22Rv1 (cell line): ENCODE results near the gene LHX3.

Source experiments
- H3K27ac ChIP-seq: fragments of 450-650 bp; 2 replicates; pipeline ENCODE4 v1.5.1; 2017
- ZFX ChIP-seq: fragments of 450-650 bp; IDR thresholded peaks from 2 replicates; pipeline ENCODE4 v1.6.1; 2017; ENCODE audit warnings: antibody characterized with exemption, borderline replicate concordance
- TF ChIP-seq, protein P1 (sequence below): fragments of 450-650 bp; IDR thresholded peaks from 2 replicates; pipeline ENCODE4 v1.5.1; 2017; ENCODE audit warnings: mild to moderate bottlenecking

Gene LHX3

DNA sequence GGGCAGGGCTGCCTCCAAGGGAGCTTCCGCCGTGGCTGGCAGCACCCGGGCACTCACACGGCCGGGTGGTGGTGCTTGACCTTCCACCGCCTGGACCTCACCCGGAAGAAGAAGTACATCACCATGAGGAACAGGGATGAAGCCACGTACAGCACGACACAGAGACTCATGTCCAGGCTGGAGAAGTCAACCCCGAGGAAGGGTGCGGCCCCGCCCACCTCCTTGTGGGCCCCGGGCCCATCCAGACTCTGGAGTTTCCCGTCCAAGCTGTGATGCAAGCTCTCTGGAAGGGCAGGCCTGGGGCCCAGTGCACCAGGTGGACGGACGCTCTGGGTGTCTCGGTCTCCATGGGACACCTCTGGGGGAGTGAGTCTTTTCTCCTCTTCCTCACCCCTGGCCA, 3.7 kb upstream of the LHX3 start:
- no peak for TF ChIP-seq ZFX
- TF ChIP-seq, protein P1, sequence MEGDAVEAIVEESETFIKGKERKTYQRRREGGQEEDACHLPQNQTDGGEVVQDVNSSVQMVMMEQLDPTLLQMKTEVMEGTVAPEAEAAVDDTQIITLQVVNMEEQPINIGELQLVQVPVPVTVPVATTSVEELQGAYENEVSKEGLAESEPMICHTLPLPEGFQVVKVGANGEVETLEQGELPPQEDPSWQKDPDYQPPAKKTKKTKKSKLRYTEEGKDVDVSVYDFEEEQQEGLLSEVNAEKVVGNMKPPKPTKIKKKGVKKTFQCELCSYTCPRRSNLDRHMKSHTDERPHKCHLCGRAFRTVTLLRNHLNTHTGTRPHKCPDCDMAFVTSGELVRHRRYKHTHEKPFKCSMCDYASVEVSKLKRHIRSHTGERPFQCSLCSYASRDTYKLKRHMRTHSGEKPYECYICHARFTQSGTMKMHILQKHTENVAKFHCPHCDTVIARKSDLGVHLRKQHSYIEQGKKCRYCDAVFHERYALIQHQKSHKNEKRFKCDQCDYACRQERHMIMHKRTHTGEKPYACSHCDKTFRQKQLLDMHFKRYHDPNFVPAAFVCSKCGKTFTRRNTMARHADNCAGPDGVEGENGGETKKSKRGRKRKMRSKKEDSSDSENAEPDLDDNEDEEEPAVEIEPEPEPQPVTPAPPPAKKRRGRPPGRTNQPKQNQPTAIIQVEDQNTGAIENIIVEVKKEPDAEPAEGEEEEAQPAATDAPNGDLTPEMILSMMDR, result no peak
- H3K27ac ChIP-seq, result no peak overlapping the region

GRCh38 chr9:136207616-136208015, 2.7 kb upstream of the LHX3 start:
- TF ChIP-seq, protein P1, result no peak
- no peak for TF ChIP-seq ZFX
- H3K27ac ChIP-seq, result no peak overlapping the region

- TF ChIP-seq, protein P1, result no peak
- TF ChIP-seq ZFX, result no peak
- no peak overlapping the region for H3K27ac ChIP-seq
Observed at GRCh38 chr9:136206602-136207275, 1.8 kb upstream of the LHX3 start.

DNA sequence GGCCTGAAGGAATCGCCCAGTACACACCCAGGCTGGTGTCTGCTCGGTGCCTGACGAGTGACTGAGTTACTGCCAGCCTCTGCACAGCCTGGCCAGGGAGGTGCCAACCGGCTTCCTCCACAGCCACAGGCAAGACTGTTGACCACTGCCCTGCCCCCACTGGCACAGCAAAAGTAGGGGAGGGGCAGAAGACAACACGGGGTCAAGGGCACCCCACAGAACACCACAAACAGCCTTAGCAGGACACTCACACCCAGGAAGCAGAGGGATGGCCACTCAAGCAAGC, 722 bp upstream of the LHX3 start:
- TF ChIP-seq, protein P1, result no peak
- TF ChIP-seq ZFX, result no peak
- no peak overlapping the region for H3K27ac ChIP-seq

GRCh38 chr9:136204145-136204805, 653 bp downstream of the LHX3 start:
- TF ChIP-seq, protein P1, result no peak
- no peak for TF ChIP-seq ZFX
- no peak overlapping the region for H3K27ac ChIP-seq

DNA sequence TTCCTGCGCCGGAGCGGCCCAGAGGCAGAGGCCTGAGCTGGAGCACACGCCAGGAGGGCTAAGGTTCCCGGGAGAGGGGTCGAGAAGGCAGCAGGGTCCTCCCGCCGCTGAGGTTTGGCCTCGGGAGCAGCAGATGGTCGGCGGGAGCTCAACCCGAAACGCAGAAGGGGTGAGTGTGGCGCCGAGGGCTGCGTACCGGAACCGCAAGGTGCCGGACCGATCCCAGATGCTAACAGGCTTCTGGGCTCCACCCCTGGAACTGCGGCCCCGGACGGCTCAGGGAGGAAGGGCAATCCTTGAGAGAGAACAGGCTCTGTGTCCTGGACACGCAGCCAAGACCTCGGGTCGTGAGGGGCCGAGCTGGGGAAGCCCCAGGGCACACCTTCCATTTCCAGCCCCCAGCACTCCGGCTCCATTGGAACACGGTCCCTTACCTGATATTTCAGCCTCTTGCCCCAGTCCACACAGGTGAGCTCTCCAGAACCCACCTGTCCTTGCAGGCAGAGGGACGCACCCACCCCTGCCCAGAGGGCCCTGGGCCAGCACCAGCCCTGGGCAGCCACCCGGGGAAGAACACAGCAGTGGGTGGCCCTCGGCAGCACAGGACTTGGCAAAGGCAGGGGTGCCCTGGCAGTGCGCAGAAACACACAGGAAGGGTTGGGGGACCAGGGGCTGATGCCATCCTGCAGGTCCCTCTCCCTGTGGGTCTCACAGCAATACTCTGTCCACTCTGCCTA, 1.4 kb downstream of the LHX3 start:
- H3K27ac ChIP-seq, result no peak overlapping the region
- TF ChIP-seq, protein P1, result no peak
